K562 (cell line): ENCODE data around the gene ZBTB20. TPM values are rescaled to one million over a fixed set of nuclear protein-coding genes. Genes with fewer than 3 reads are reported as not detected.

Experiments used
- ATAC-seq: fragments of 200-7000 bp; cut with Tn5 transposase; 3 replicates; pipeline ENCODE4 v1.9.1; 2020; ENCODE audit warnings: moderate library complexity
- BruUV-seq: library from RNA; stranded (reverse); fragments of 400-500 nt; replicated peaks from 2 replicates; lab custom pipeline; 2021; lab: Mats Ljungman, UMichigan
- CTCF ChIA-PET: fragments of 300-600 bp; formaldehyde crosslinking; extraction: SDS; loops from one replicate; lab custom pipeline; 2021; ENCODE audit warnings: low intra/inter-chr PET ratio; lab: Yijun Ruan, JAX
- POLR2A ChIA-PET: fragments of 300-600, 350-650 bp; sonication (Branson Sonifier 250); formaldehyde crosslinking; extraction: SDS; loops from one replicate; lab custom pipeline; 2021; ENCODE audit warnings: antibody characterized with exemption, inconsistent platforms; lab: Yijun Ruan, JAX
- DNase-seq, 4 experiments: peaks; one replicate each; pipeline versions ENCODE4 v3.0.0 to v3.0.0-alpha.2; 2011 to 2018; ENCODE audit warnings: low spot score in 3 of 4, mixed read lengths in 3 of 4; ENCODE audit errors: extremely low read depth in 1 of 4
- FAIRE-seq: peaks from 2 replicates; lab custom pipeline; 2011; peaks lifted over from hg19 to GRCh38; lab: Jason Lieb, UNC
- H2AFZ ChIP-seq: 2 replicates; pipeline ENCODE4 v1.6.0; 2011; ENCODE audit warnings: low read depth, low read length, control low read depth, inconsistent platforms
- H3K27ac ChIP-seq: fragments of 200-600 bp; 3 replicates; pipeline ENCODE4 v1.8.0; 2011; ENCODE audit warnings: low read depth, mild to moderate bottlenecking, control low read depth, inconsistent platforms, low read length, moderate library complexity, mixed read lengths; ENCODE audit errors: extremely low read depth
- H3K27me3 ChIP-seq, 2 experiments: fragments of 300-600 bp in 1 of 2; 2 replicates in 1 of 2; 3 replicates in 1 of 2; pipeline versions ENCODE4 v1.6.0 to v1.8.0; 2011; ENCODE audit warnings: inconsistent platforms in 2 of 2, low read length in 2 of 2, mild to moderate bottlenecking in 1 of 2, mixed read lengths in 1 of 2, moderate library complexity in 1 of 2; ENCODE audit not compliant: control insufficient read depth in 2 of 2, insufficient read depth in 2 of 2
- H3K36me3 ChIP-seq: fragments of 300-600 bp; 3 replicates; pipeline ENCODE4 v1.8.0; 2011; ENCODE audit warnings: mild to moderate bottlenecking, low read length, inconsistent platforms; ENCODE audit not compliant: control insufficient read depth, insufficient read depth
- H3K4me1 ChIP-seq, 2 experiments: fragments of 200-600 bp in 1 of 2; replicated peaks in 1 of 2; 2 replicates in 1 of 2; 3 replicates in 1 of 2; pipeline versions ENCODE4 v1.5.1 to v1.8.0; 2011; ENCODE audit warnings: inconsistent platforms in 2 of 2, low read length in 2 of 2, mild to moderate bottlenecking in 1 of 2, mixed read lengths in 1 of 2, moderate library complexity in 1 of 2; ENCODE audit not compliant: control insufficient read depth in 2 of 2, insufficient read depth in 2 of 2
- H3K4me2 ChIP-seq: 2 replicates; pipeline ENCODE4 v1.6.1; 2011; ENCODE audit warnings: low read length, control low read depth, inconsistent platforms, mixed read lengths; ENCODE audit not compliant: insufficient read depth
- H3K4me3 ChIP-seq: fragments of 200-600 bp; sonication (generic), shearing (Covaris generic); 2 replicates; pipeline ENCODE4 v1.5.1; 2016; ENCODE audit warnings: control low read depth, inconsistent platforms
- H3K79me2 ChIP-seq: fragments of 200-600 bp; 3 replicates; pipeline ENCODE4 v1.8.0; 2011; ENCODE audit warnings: low read length, inconsistent platforms; ENCODE audit not compliant: control insufficient read depth, insufficient read depth
- H3K9ac ChIP-seq, 2 experiments: 2 replicates each; pipeline versions ENCODE4 v1.6.0 to v1.6.1; 2011; ENCODE audit warnings: low read depth in 2 of 2, low read length in 2 of 2, control low read depth in 1 of 2, inconsistent platforms in 1 of 2, mild to moderate bottlenecking in 1 of 2, mixed read lengths in 1 of 2; ENCODE audit not compliant: insufficient read depth in 1 of 2
- H3K9me1 ChIP-seq: one replicate; pipeline ENCODE4 v1.6.0; 2011; ENCODE audit warnings: inconsistent platforms, mild to moderate bottlenecking, low read length, moderate library complexity; ENCODE audit not compliant: control insufficient read depth, insufficient read depth
- H3K9me3 ChIP-seq: replicated peaks from 2 replicates; pipeline ENCODE4 v1.5.1; 2011; ENCODE audit warnings: low read depth, low read length, inconsistent platforms; ENCODE audit not compliant: control insufficient read depth, insufficient read depth
- H4K20me1 ChIP-seq: replicated peaks from 2 replicates; pipeline ENCODE4 v1.6.1; 2011; ENCODE audit warnings: low read length, inconsistent platforms, mixed read lengths; ENCODE audit not compliant: control insufficient read depth, insufficient read depth
- ATF2 ChIP-seq: sonication (generic); formaldehyde crosslinking; IDR thresholded peaks from 2 replicates; pipeline ENCODE4 v1.8.1; 2022; ENCODE audit warnings: missing genetic modification reagents
- CHD2 ChIP-seq: IDR thresholded peaks from 2 replicates; pipeline ENCODE4 v1.6.1; 2011; ENCODE audit warnings: low read depth, low read length
- FOXA3 ChIP-seq, 2 experiments: fragments of 450-650 bp in 1 of 2; sonication (generic) in 1 of 2; formaldehyde crosslinking; IDR thresholded peaks in 1 of 2; conservative IDR thresholded peaks in 1 of 2; 2 replicates each; pipeline versions ENCODE4 v1.4.0 to v1.8.0; 2020 to 2022; ENCODE audit warnings: mild to moderate bottlenecking in 2 of 2, missing genetic modification reagents in 1 of 2
- LEF1 ChIP-seq: fragments of 450-650 bp; IDR thresholded peaks from 2 replicates; pipeline ENCODE4 v1.6.1; 2016; ENCODE audit warnings: mild to moderate bottlenecking
- MAZ ChIP-seq, 2 experiments: fragments of 450-650 bp in 1 of 2; sonication (generic) in 1 of 2; formaldehyde crosslinking; IDR thresholded peaks in 1 of 2; conservative IDR thresholded peaks in 1 of 2; 2 replicates each; pipeline versions ENCODE4 v1.4.0 to v1.5.0; 2020; ENCODE audit warnings: mild to moderate bottlenecking in 1 of 2, missing genetic modification reagents in 1 of 2
- NR2C2 ChIP-seq, 2 experiments: fragments of 200-800 bp in 1 of 2; sonication (Bioruptor generic) in 1 of 2; sonication (generic) in 1 of 2; formaldehyde crosslinking in 1 of 2; IDR thresholded peaks; 2 replicates each; pipeline versions ENCODE4 v1.6.1 to v1.8.0; 2016 to 2022; ENCODE audit warnings: mild to moderate bottlenecking in 1 of 2, missing compliant biosample characterization in 1 of 2, missing genetic modification characterization in 1 of 2, missing genetic modification reagents in 1 of 2
- PHF8 ChIP-seq: fragments of 200-600 bp; sonication (generic); IDR thresholded peaks from 2 replicates; pipeline ENCODE4 v1.6.1; 2012; ENCODE audit warnings: mixed run types, mild to moderate bottlenecking, inconsistent platforms, low read length, moderate library complexity, borderline replicate concordance
- RCOR1 ChIP-seq, 2 experiments: IDR thresholded peaks; 2 replicates each; pipeline ENCODE4 v1.6.1; 2012; ENCODE audit warnings: low read depth in 2 of 2, low read length in 2 of 2, borderline replicate concordance in 1 of 2, improper control_type of control experiment in 1 of 2
- ZKSCAN3 ChIP-seq: fragments of 250-450 bp; sonication (Bioruptor Pico); IDR thresholded peaks from 2 replicates; pipeline ENCODE4 v1.4.0; 2020
- ZNF224 ChIP-seq: sonication (generic); formaldehyde crosslinking; IDR thresholded peaks from 2 replicates; pipeline ENCODE4 v1.8.0; 2022; ENCODE audit warnings: mild to moderate bottlenecking, missing genetic modification reagents
- ZNF551 ChIP-seq: fragments of 250-450 bp; sonication (Bioruptor Pico); IDR thresholded peaks from 2 replicates; pipeline ENCODE4 v1.5.0; 2021; ENCODE audit warnings: mild to moderate bottlenecking, moderate library complexity
- ZNF583 ChIP-seq: fragments of 250-450 bp; sonication (Bioruptor Pico); IDR thresholded peaks from 2 replicates; pipeline ENCODE4 v1.4.0; 2020
- ZNF589 ChIP-seq: fragments of 200-800 bp; sonication (Bioruptor generic); IDR thresholded peaks from 2 replicates; pipeline ENCODE4 v1.6.1; 2016; ENCODE audit warnings: low read depth, missing genetic modification characterization, missing compliant biosample characterization
- ZNF699 ChIP-seq: fragments of 250-450 bp; sonication (Bioruptor Pico); IDR thresholded peaks from 2 replicates; pipeline ENCODE4 v1.8.0; 2021; ENCODE audit warnings: mild to moderate bottlenecking, moderate library complexity; ENCODE audit not compliant: insufficient replicate concordance
- ZZZ3 ChIP-seq: fragments of 450-650 bp; IDR thresholded peaks from 2 replicates; pipeline ENCODE4 v1.6.1; 2016; ENCODE audit warnings: antibody characterized with exemption, mild to moderate bottlenecking, moderate library complexity
- WGBS: fragments of 100-300 bp; shearing (Covaris generic); methylation state at CpG from one replicate; pipeline ENCODE4 v1.1.6; 2016; ENCODE audit warnings: low coverage, mixed read lengths; ENCODE audit not compliant: insufficient coverage; ENCODE audit errors: missing lambda C conversion rate; 5-methylcytosine and 5-hydroxymethylcytosine counted together
- in situ Hi-C: fragments of 300-500 bp; cut with MboI; formaldehyde crosslinking; loops from 4 replicates; pipeline ENCODE4 v1.15.0; 2018; ENCODE audit warnings: inconsistent platforms, mixed read lengths
- intact Hi-C: fragments of 100-400 bp; cut with micrococcal nuclease; formaldehyde crosslinking; loops from 2 replicates; pipeline ENCODE4 v1.14.2; 2022
- polyA plus RNA-seq, 8 experiments: library from polyadenylated mRNA; depleted of rRNA in 4 of 8; stranded (reverse) in 5 of 8; unstranded in 3 of 8; fragments of >200 nt; fragmentation: Nextera tagmentation in 2 of 8; fragmentation: Illumina TruSeq in 1 of 8; extraction: Ambion mirVana in 2 of 8; extraction: Trizol in 1 of 8; gene quantifications; 2 replicates each; pipeline versions ENCODE4 v1.2.1 to v1.2.3, GENCODE V29; 2011 to 2014; ENCODE audit warnings: inconsistent platforms in 1 of 8, missing spikeins in 1 of 8
- total RNA-seq, 7 experiments: library from RNA; depleted of rRNA in 6 of 7; stranded (reverse); fragments of >200 nt in 6 of 7; fragmentation: Illumina TruSeq in 2 of 7; extraction: Trizol in 2 of 7; gene quantifications; 2 replicates each; pipeline versions ENCODE4 v1.2.1 to v1.2.3, GENCODE V29; 2011 to 2021; ENCODE audit warnings: low replicate concordance in 1 of 7

The ZBTB20 gene
- total and polyA plus RNA-seq, 9 of the 15 experiments (the other 6 are each of a cell fraction or from before 2014, with no cell fraction given) = 0.17 to 1.7 (median 0.45) TPM

GRCh38 chr3:114841515-114841914 lies 305.6 kb downstream of the ZBTB20 start (continued):
- TF ChIP-seq ATF2 (CRISPR knock-in tag) (no peak), ZNF551 (CRISPR knock-in tag) (no peak), PHF8 (no peak), ZNF699 (CRISPR knock-in tag) (no peak), ZKSCAN3 (CRISPR knock-in tag) (no peak), MAZ (CRISPR knock-in tag; conservative IDR thresholded peaks at IDR 0.05 in 1 of 2, IDR thresholded peaks at IDR 0.05 in 1 of 2) (no peak)

GRCh38 chr3:114839476-114839875 lies 307.6 kb downstream of the ZBTB20 start:
- TF ChIP-seq FOXA3 (CRISPR knock-in tag; conservative IDR thresholded peaks at IDR 0.05 in 1 of 2, IDR thresholded peaks at IDR 0.05 in 1 of 2) (no peak), ZNF224 (CRISPR knock-in tag) (no peak), RCOR1 (IDR thresholded peaks at IDR 0.05; ENCODE audit: borderline replicate concordance in 1 of 2, low read depth in 2 of 2, low read length in 2 of 2) (no peak), ZNF589 (CRISPR knock-in tag) (no peak), ZZZ3 (no peak), NR2C2 (CRISPR knock-in tag; IDR thresholded peaks at IDR 0.05) (no peak), NR2C2 (tag; IDR thresholded peaks at IDR 0.05) (no peak), CHD2 (no peak), ZNF583 (CRISPR knock-in tag) (no peak), LEF1 (no peak)
- intact Hi-C loops = no loop called here

More at GRCh38 chr3:114839476-114839875, 307.6 kb downstream of the ZBTB20 start:
- WGBS = 15% methylated on average over 2 of the region's 2 CpGs
- no TSS peak for BruUV-seq
- Histone ChIP-seq H4K20me1 (no peaks in the 10 kb centered on the region), H3K4me2 (no peak overlapping the region), H3K4me3 (no peak overlapping the region), H3K9me3 (no peaks in the 10 kb centered on the region), H3K36me3 (no peaks in the 10 kb centered on the region), H3K4me1 (no peaks in the 10 kb centered on the region), H3K27ac (no peak overlapping the region), H3K9me1 (no peaks in the 10 kb centered on the region), H2AFZ (no peak overlapping the region), H3K27me3 (no peaks in the 10 kb centered on the region), H3K79me2 (no peaks in the 10 kb centered on the region), H3K9ac (no peak overlapping the region)
- DNase-seq (no peak), FAIRE-seq (no peak), ATAC-seq (no peak)
- in situ Hi-C loops = no loop called here
- POLR2A ChIA-PET = no interaction called here
- CTCF ChIA-PET = no interaction called here
